ENCODE data around the gene USF3. TPM values are rescaled to one million over a fixed set of nuclear protein-coding genes. Genes with fewer than 3 reads are reported as not detected.

Gene USF3
- total RNA-seq, 1 donor from 2014 or later = 12.0 TPM

- Mint-ChIP-seq H3K36me3 (ENCODE audit: unreplicated experiment) (no peaks in the 10 kb centered on the region), H3K9me3 (ENCODE audit: unreplicated experiment) (no peaks in the 10 kb centered on the region), H3K4me3 (ENCODE audit: unreplicated experiment) (no peak overlapping the region), H3K27me3 (ENCODE audit: unreplicated experiment) (peaks cover 25% of the 10 kb centered on the region), H3K27ac (ENCODE audit: unreplicated experiment) (no peak overlapping the region), H3K4me1 (ENCODE audit: unreplicated experiment) (no peaks in the 10 kb centered on the region)
- TF ChIP-seq CTCF (IDR thresholded peaks at IDR 0.05) = no peak
- no peak for DNase-seq (ENCODE audit: extremely low spot score, unreplicated experiment)
Measured at GRCh38 chr3:113606539-113607218, 89.8 kb downstream of the USF3 start.

- H3K9me3 Mint-ChIP-seq (ENCODE audit: unreplicated experiment) = no peaks in the 10 kb centered on the region
- no peak overlapping the region for H3K4me3 Mint-ChIP-seq (ENCODE audit: unreplicated experiment)
- no peaks in the 10 kb centered on the region for H3K4me1 Mint-ChIP-seq (ENCODE audit: unreplicated experiment)
- no peak overlapping the region for H3K27ac Mint-ChIP-seq (ENCODE audit: unreplicated experiment)
- peaks cover 28% of the 10 kb centered on the region for H3K27me3 Mint-ChIP-seq (ENCODE audit: unreplicated experiment)
- DNase-seq (ENCODE audit: extremely low spot score, unreplicated experiment) = no peak
- H3K36me3 Mint-ChIP-seq (ENCODE audit: unreplicated experiment) = no peaks in the 10 kb centered on the region
- TF ChIP-seq CTCF (IDR thresholded peaks at IDR 0.05) = no peak
Measured at GRCh38 chr3:113602836-113603235, 93.6 kb downstream of the USF3 start.

GRCh38 chr3:113602256-113602655 is 94.2 kb downstream of the USF3 start:
- no peaks in the 10 kb centered on the region for H3K36me3 Mint-ChIP-seq (ENCODE audit: unreplicated experiment)
- no peak overlapping the region for H3K27ac Mint-ChIP-seq (ENCODE audit: unreplicated experiment)
- H3K4me1 Mint-ChIP-seq (ENCODE audit: unreplicated experiment) = no peaks in the 10 kb centered on the region
- DNase-seq (ENCODE audit: extremely low spot score, unreplicated experiment) = no peak
- no peak overlapping the region for H3K4me3 Mint-ChIP-seq (ENCODE audit: unreplicated experiment)
- no peaks in the 10 kb centered on the region for H3K9me3 Mint-ChIP-seq (ENCODE audit: unreplicated experiment)
- TF ChIP-seq CTCF (IDR thresholded peaks at IDR 0.05) = no peak
- peaks cover 29% of the 10 kb centered on the region for H3K27me3 Mint-ChIP-seq (ENCODE audit: unreplicated experiment)

GRCh38 chr3:113601240-113601639 is 95.2 kb downstream of the USF3 start:
- no peak for DNase-seq (ENCODE audit: extremely low spot score, unreplicated experiment)
- Mint-ChIP-seq H3K4me1 (ENCODE audit: unreplicated experiment) (no peaks in the 10 kb centered on the region), H3K36me3 (ENCODE audit: unreplicated experiment) (no peaks in the 10 kb centered on the region), H3K4me3 (ENCODE audit: unreplicated experiment) (no peak overlapping the region), H3K9me3 (ENCODE audit: unreplicated experiment) (no peaks in the 10 kb centered on the region), H3K27me3 (ENCODE audit: unreplicated experiment) (peaks cover 29% of the 10 kb centered on the region), H3K27ac (ENCODE audit: unreplicated experiment) (no peak overlapping the region)
- no peak for TF ChIP-seq CTCF (IDR thresholded peaks at IDR 0.05)

- DNase-seq (ENCODE audit: extremely low spot score, unreplicated experiment) = no peak
- TF ChIP-seq CTCF (IDR thresholded peaks at IDR 0.05) = no peak
- Mint-ChIP-seq H3K4me3 (ENCODE audit: unreplicated experiment) (no peak overlapping the region), H3K9me3 (ENCODE audit: unreplicated experiment) (no peaks in the 10 kb centered on the region), H3K27ac (ENCODE audit: unreplicated experiment) (no peak overlapping the region), H3K27me3 (ENCODE audit: unreplicated experiment) (peaks cover 29% of the 10 kb centered on the region), H3K36me3 (ENCODE audit: unreplicated experiment) (no peaks in the 10 kb centered on the region), H3K4me1 (ENCODE audit: unreplicated experiment) (no peaks in the 10 kb centered on the region)
Measured at GRCh38 chr3:113600418-113601182, 95.8 kb downstream of the USF3 start.
